T-helper 17 cell (primary cell): ENCODE measurements around the gene NSG1. TPM values are rescaled to one million over a fixed set of nuclear protein-coding genes. Genes with fewer than 3 reads are reported as not detected.
"Not testable (repeated sequence)": the region's sequence is repeated elsewhere in the genome, so short reads cannot be mapped to it uniquely, and the experiment has no call there.

Experiments
- ATAC-seq: fragments of 150-1000 bp; cut with Tn5 transposase; 2 replicates; pipeline ENCODE4 v1.10.0; 2021; ENCODE audit warnings: mild to moderate bottlenecking, moderate library complexity
- DNase-seq, 3 donors: peaks; one replicate each; pipeline versions ENCODE4 v3.0.0 to v3.0.0-alpha.2; 2020 to 2021
- H3K9me3 ChIP-seq: one replicate; pipeline ENCODE4 v1.7.0; 2013; ENCODE audit warnings: low read length, mild to moderate bottlenecking; ENCODE audit not compliant: control insufficient read depth, poor library complexity, severe bottlenecking
- H3K27ac Mint-ChIP-seq: one replicate; pipeline ENCODE4 v1.8.0; 2022; ENCODE audit warnings: mild to moderate bottlenecking, moderate library complexity, mixed read lengths
- H3K27me3 Mint-ChIP-seq: one replicate; pipeline ENCODE4 v1.8.0; 2022; ENCODE audit warnings: mixed read lengths
- H3K36me3 Mint-ChIP-seq: one replicate; pipeline ENCODE4 v1.8.0; 2022; ENCODE audit warnings: low read depth, mixed read lengths
- H3K4me1 Mint-ChIP-seq: one replicate; pipeline ENCODE4 v1.8.0; 2022; ENCODE audit warnings: mild to moderate bottlenecking, mixed read lengths
- H3K4me3 Mint-ChIP-seq: one replicate; pipeline ENCODE4 v1.8.0; 2022; ENCODE audit warnings: mild to moderate bottlenecking, moderate library complexity, mixed read lengths
- total RNA-seq, 4 donors: library from RNA in 2 of 4; stranded (reverse) in 2 of 4; gene quantifications; one replicate each; pipeline ENCODE4 v1.2.3 and lab custom pipeline; 2022 to 2026

NSG1 gene
- total RNA-seq, 2 donors from 2014 or later: 13.1 to 50.9 TPM

GRCh38 chr4:4456816-4457578, 70.1 kb downstream of the NSG1 start:
- no peaks in the 10 kb centered on the region for H3K9me3 ChIP-seq
- Mint-ChIP-seq H3K36me3 (peaks cover 16% of the 10 kb centered on the region), H3K27ac (no peak overlapping the region), H3K4me1 (peaks cover 29% of the 10 kb centered on the region), H3K4me3 (no peak overlapping the region), H3K27me3 (no peaks in the 10 kb centered on the region)
- DNase-seq (no peak), ATAC-seq (no peak)

GRCh38 chr4:4457803-4458553, 71.1 kb downstream of the NSG1 start:
- Mint-ChIP-seq H3K36me3 (peaks cover 13% of the 10 kb centered on the region), H3K4me3 (no peak overlapping the region), H3K27me3 (no peaks in the 10 kb centered on the region), H3K27ac (no peak overlapping the region), H3K4me1 (peaks cover 37% of the 10 kb centered on the region)
- DNase-seq (no peak), ATAC-seq (no peak)
- no peaks in the 10 kb centered on the region for H3K9me3 ChIP-seq

- ATAC-seq: no peak
- no peaks in the 10 kb centered on the region for H3K9me3 ChIP-seq
- H3K36me3 Mint-ChIP-seq: peaks cover 10% of the 10 kb centered on the region
- peak overlapping the region; percentile 95 for H3K27ac Mint-ChIP-seq
- H3K27me3 Mint-ChIP-seq: no peaks in the 10 kb centered on the region
- no peak for DNase-seq
- H3K4me1 Mint-ChIP-seq: peaks cover 39% of the 10 kb centered on the region
- peak overlapping the region; percentile 25 for H3K4me3 Mint-ChIP-seq
Measured at GRCh38 chr4:4459181-4459580, 72.3 kb downstream of the NSG1 start.

GRCh38 chr4:4460759-4461158, 73.9 kb downstream of the NSG1 start:
- no peaks in the 10 kb centered on the region for H3K9me3 ChIP-seq
- no peak for DNase-seq
- Mint-ChIP-seq H3K27me3 (no peaks in the 10 kb centered on the region), H3K27ac (peak overlapping the region; percentile 95), H3K4me3 (peak overlapping the region; percentile 63), H3K4me1 (peaks cover 43% of the 10 kb centered on the region), H3K36me3 (peaks cover 13% of the 10 kb centered on the region)
- no peak for ATAC-seq

GRCh38 chr4:4461178-4461577, 74.3 kb downstream of the NSG1 start:
- Mint-ChIP-seq H3K27ac (peak overlapping the region; percentile 95), H3K27me3 (no peaks in the 10 kb centered on the region), H3K36me3 (peaks cover 16% of the 10 kb centered on the region), H3K4me3 (peak overlapping the region; percentile 93), H3K4me1 (peaks cover 43% of the 10 kb centered on the region)
- ATAC-seq: no peak
- no peaks in the 10 kb centered on the region for H3K9me3 ChIP-seq
- no peak for DNase-seq

GRCh38 chr4:4461850-4462249, 74.9 kb downstream of the NSG1 start:
- DNase-seq: peak; percentile 54 to 73 (median 73)
- Mint-ChIP-seq H3K36me3 (peaks cover 17% of the 10 kb centered on the region), H3K27ac (peak overlapping the region; percentile 95), H3K4me1 (peaks cover 43% of the 10 kb centered on the region), H3K27me3 (no peaks in the 10 kb centered on the region), H3K4me3 (peak overlapping the region; percentile 93)
- H3K9me3 ChIP-seq: no peaks in the 10 kb centered on the region
- peak; percentile 98 for ATAC-seq

- Mint-ChIP-seq H3K27me3 (no peaks in the 10 kb centered on the region), H3K4me3 (peak overlapping the region; percentile 93), H3K27ac (peak overlapping the region; percentile 95), H3K36me3 (peaks cover 17% of the 10 kb centered on the region), H3K4me1 (peaks cover 43% of the 10 kb centered on the region)
- no peak for ATAC-seq
- DNase-seq: no peak
- H3K9me3 ChIP-seq: no peaks in the 10 kb centered on the region
Measured at GRCh38 chr4:4462970-4463369, 76.1 kb downstream of the NSG1 start.

- not testable (repeated sequence) for H3K4me3 Mint-ChIP-seq, H3K27ac Mint-ChIP-seq, H3K27me3 Mint-ChIP-seq, DNase-seq, H3K9me3 ChIP-seq, ATAC-seq
- H3K36me3 Mint-ChIP-seq: peaks cover 21% of the 10 kb centered on the region
- peaks cover 26% of the 10 kb centered on the region for H3K4me1 Mint-ChIP-seq
Measured at GRCh38 chr4:4465238-4465637, 78.3 kb downstream of the NSG1 start.

Other genes with a start within 250 kb of the NSG1 start
- not detected for gene OTOP1, start 160.2 kb upstream of the NSG1 start, total RNA-seq
- 10 to 100 TPM in 1 of 2 donors, 1 to 10 TPM in 1; 9.0 to 10.5 TPM for gene TMEM128, start 138.9 kb upstream of the NSG1 start, total RNA-seq
- gene LYAR, start 96.9 kb upstream of the NSG1 start, total RNA-seq: 10 to 100 TPM; 14.6 to 18.2 TPM
- gene ZBTB49, start 96.9 kb upstream of the NSG1 start, total RNA-seq: 10 to 100 TPM in 1 of 2 donors, 1 to 10 TPM in 1; 7.4 to 12.9 TPM
- gene STX18, start 154.9 kb downstream of the NSG1 start, total RNA-seq: 10 to 100 TPM; 21.7 to 27.8 TPM